Activated CD8-positive, alpha-beta memory T cell treated with anti-CD3 and anti-CD28 coated beads for 48 hours (primary cell): Measurements from ENCODE around the gene ABCA9.
"Not testable (repeated sequence)": the region's sequence is repeated elsewhere in the genome, so short reads cannot be mapped to it uniquely, and the experiment has no call there.

Source experiments
- DNase-seq, 3 experiments: peaks; one replicate each; pipeline ENCODE4 v3.0.0-alpha.2; 2020; ENCODE audit warnings: low read depth in 2 of 3, low spot score in 2 of 3

The ABCA9 gene

GRCh38 chr17:69031839-69032238 is 28.9 kb downstream of the ABCA9 start:
- no peak for DNase-seq

GRCh38 chr17:69030169-69030568 is 30.6 kb downstream of the ABCA9 start:
- DNase-seq = no peak

GRCh38 chr17:69018687-69019086 is 42.0 kb downstream of the ABCA9 start:
- DNase-seq = no peak

GRCh38 chr17:69018022-69018615 is 42.6 kb downstream of the ABCA9 start:
- DNase-seq = no peak

DNA sequence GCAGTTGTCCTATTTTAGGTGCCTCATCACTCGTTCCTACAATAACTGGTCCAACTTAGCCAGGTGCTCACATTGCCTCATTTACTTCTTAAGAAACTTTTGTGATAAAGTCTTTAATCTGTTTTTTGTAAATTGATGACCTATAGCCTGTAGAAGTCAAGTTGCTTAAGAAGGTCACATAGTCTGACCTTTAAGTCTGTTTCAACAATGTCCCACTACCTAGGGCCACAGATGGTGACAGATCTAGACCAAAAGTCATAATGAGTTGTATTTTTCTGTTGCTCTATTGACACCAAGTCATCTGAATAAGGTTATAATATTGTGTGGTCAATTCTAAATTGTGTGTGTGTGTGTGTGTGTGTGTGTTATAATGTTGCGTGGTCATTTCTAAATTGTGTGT is 45.1 kb downstream of the ABCA9 start:
- no peak for DNase-seq

GRCh38 chr17:69012895-69013805 is 47.6 kb downstream of the ABCA9 start:
- no peak for DNase-seq

DNA sequence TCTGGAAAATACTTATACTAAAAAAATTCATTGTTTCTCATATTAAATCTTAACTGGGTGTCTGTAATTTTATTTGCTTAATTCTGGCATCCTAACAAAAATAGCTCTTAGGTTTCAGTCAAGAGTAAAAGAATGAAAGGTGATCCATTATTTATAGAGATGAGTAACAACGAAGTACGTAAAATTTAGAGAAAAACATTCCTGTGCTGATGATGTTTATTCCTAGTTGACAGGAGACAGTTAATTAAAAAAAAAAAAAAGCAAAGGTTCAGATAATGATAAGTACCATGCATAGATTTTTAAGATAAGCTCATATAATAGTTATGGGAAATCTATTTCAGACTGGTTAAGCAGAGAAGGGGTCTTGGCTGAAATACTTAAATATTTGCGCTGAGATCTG is 50.8 kb downstream of the ABCA9 start:
- no peak for DNase-seq

DNA sequence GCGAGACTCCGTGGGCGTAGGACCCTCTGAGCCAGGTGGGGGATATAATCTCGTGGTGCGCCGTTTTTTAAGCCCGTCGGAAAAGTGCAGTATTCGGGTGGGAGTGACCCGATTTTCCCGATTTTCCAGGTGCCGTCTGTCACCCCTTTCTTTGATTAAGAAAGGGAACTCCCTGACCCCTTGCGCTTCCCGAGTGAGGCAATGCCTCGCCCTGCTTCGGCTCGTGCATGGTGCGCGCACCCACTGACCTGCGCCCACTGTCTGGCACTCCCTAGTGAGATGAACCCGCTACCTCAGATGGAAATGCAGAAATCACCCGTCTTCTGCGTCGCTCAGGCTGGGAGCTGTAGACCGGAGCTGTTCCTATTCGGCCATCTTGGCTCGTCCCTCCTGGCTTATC is 56.0 kb downstream of the ABCA9 start:
- DNase-seq = not testable (repeated sequence)

- not testable (repeated sequence) for DNase-seq
Measured at GRCh38 chr17:68999743-69000142, 61.0 kb downstream of the ABCA9 start.

DNA sequence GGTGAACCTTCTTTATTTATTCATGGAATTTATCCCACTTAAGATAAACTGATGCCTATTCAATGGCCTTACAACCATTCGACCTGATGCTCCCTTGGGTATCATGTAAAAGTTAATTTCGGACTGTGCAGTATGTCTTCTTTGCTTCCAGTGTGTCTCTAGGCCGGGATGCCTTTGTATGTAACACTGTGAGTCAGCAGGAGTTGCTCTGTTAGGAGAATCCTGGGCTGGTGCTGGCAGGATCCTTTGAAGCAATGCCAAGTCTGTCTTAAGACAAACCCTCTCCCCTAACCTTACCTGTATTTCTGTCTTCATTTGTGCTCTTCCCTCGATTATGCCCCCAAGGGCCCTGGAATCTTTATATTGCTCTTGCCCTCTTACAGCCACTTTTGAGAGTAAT is 67.6 kb downstream of the ABCA9 start:
- DNase-seq = no peak

- DNase-seq = no peak
Measured at GRCh38 chr17:68987966-68988365, 72.8 kb downstream of the ABCA9 start.

DNA sequence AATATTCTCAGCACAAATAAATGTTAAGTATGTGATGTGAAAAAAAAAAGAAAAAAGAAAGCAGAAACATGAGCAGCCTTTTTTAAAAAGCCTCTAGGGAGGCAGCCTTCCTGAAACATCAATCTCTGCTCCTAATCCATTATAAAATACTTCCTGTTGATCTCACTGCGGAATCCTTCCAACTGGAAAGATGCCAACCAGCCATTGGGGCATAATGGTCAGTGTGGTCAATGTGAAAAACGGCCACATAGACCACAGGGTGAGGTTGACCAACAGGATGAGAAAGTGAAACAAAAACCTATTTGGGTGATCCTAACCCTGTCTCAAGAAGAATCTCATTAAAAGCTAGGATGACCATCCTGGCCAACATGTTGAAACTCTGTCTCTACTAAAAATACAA is 79.4 kb downstream of the ABCA9 start:
- DNase-seq = no peak

DNA sequence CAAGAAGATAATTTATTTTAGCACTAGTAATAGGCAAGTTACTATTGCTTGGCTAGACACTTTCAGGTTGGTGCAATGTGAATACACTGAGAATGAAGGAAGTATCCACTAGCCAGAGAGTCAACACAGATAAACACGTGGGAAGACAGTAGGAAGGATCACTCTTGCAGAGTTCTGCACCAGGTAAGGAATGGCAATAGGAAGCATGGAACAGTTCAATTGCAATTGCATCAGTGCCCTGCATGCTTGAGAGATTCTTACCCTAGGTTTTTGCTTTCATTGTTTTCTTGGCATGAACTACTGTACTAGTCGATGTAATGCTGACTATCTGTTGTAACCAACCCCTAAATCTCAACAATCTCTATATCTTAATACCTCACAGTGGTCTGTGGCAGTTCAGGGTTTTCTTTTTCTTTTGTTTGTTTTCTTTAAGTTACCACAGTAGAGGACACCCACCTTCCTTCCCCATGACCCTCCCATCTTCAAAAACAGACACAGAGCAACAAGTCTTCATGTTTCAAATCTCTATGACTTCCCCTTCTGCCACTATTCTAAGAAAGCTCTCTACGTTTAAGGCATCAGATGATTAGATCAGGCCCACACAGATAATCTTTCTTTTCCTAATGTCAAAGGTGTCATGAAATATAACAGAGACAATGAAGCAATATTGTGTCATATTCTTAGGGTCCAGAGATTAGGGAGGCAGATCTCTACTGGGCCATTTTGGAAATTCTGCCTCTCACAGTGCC is 87.5 kb downstream of the ABCA9 start:
- no peak for DNase-seq

- DNase-seq = no peak
Measured at GRCh38 chr17:68972119-68972704, 88.5 kb downstream of the ABCA9 start.

DNA sequence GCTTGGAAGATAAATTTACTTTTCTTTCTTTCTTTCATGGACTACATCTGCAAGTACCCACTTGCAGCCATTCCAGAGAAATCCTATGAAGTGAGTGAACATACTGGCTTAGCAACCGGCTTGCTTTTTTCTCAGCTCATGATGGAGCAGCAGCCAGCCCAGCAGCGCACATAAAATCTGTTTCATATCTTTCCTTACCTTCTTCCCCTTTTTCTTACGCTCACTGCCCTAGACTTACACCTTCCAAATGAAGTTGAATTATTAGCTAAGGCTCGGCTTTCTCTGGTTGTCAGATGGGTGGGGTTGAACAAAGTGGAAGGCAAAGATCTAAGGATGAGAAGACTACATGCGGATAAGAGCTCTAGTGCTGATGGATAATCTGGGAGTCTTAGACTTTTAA is 91.6 kb downstream of the ABCA9 start:
- no peak for DNase-seq

- no peak for DNase-seq
Measured at GRCh38 chr17:68963958-68964357, 96.8 kb downstream of the ABCA9 start.

DNA sequence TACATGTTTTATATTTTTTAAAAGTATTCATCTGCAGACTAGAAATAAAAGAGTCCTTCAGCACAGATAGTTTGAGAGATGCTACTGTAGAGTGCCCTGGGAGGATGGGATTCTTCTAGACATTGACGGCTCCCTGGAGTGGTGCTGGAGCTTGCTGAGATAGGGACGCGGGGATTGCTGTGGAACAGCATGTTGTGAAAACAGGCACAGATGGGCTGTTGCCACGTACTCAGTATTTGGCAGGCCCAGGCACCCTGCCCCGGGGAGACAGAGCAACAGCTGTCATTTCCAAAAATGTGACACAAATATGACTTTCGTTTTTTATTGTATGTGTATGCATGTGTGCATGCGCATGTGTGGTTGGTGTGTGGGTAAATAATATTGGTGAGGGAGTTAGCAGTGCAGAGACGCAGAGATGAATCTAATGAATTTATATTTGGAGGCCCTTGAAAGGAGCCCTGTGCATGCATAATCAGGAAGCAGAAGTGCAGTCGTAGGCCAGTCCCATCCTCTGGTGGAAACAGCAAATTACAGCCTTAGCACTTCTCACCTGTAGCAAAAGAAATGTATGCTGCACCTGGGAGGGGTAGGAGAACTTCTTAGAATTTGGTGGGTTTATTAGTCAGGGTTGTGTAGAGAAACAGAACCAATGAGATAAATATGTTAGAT is 99.4 kb downstream of the ABCA9 start:
- no peak for DNase-seq

GRCh38 chr17:68959117-68959516 is 101.6 kb downstream of the ABCA9 start:
- DNase-seq = not testable (repeated sequence)

GRCh38 chr17:68957944-68958343 is 102.8 kb downstream of the ABCA9 start:
- no peak for DNase-seq

- no peak for DNase-seq
Measured at GRCh38 chr17:68955181-68955841, 105.4 kb downstream of the ABCA9 start, which contains the start of gene ABCA8. Gene ABCA8 (minus strand): TSS chr17:68955392. CDS start chr17:68942034, 13,358 bp downstream.
